ENCODE results near the gene ARPC2.
"Not testable (repeated sequence)": the region's sequence is repeated elsewhere in the genome, so short reads cannot be mapped to it uniquely, and the experiment has no call there.

- not testable (repeated sequence) for TF ChIP-seq NR2C2 (IDR thresholded peaks at IDR 0.05; ENCODE audit: borderline replicate concordance, control insufficient read depth, insufficient read length, low read depth); POLR2A (IDR thresholded peaks at IDR 0.05; ENCODE audit: low read depth, low read length)
Observed at GRCh38 chr2:218273214-218273907, 56.4 kb downstream of the ARPC2 start.

All from GM12878 (cell line).